Daoy (cell line): ENCODE data around the gene LRRK1. TPM values are rescaled to one million over a fixed set of nuclear protein-coding genes. Genes with fewer than 3 reads are reported as not detected.

Source experiments
- DNase-seq: peaks from one replicate; pipeline ENCODE4 v3.0.0-alpha.2; 2015; ENCODE audit warnings: low read depth
- total RNA-seq: library from RNA; depleted of rRNA; stranded (reverse); fragments of >200 nt; shearing (Covaris generic); gene quantifications from 2 replicates; pipeline ENCODE4 v1.2.3, GENCODE V29; 2014

The LRRK1 gene
- total RNA-seq, 1 experiment from 2014 or later, result 7.1 TPM

DNA sequence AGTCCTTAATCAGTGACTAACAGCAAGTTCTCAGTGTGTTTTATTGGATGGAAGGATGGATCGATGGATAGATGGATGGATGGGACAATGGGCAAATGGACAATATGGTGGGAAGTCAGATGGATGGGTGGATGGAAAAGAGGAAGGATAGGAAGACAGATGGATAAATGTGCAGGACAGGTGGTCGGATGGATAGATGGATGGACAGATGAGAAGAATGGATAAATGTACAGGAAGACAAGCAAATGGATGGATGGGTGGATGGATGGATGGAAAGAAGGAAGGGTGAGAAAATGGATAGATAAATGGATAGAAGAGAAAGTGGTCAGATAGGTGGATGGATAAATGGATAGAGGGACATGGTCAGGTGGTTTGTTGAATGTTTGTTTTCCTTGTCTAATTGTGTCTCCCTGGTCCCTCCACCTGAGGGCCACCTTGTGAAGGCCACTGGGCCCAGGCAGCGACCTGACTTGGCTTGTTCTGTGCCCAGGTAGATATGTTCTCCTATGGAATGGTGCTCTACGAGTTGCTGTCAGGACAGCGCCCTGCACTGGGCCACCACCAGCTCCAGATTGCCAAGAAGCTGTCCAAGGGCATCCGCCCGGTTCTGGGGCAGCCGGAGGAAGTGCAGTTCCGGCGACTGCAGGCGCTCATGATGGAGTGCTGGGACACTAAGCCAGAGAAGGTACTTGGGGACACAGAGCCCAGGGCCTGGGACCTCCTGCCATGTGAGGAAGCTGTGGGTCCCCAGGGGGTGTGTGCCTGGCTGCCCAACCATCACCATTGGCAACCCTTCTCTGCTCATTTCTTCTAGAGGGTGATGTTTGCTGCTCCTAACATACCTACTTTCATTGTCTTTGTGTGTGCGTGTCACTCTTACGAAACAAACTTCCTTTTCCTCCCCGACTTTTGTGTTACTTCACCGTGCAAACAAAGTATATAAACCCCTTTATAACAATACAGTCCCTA, 137.5 kb downstream of the LRRK1 start:
- no peak for DNase-seq

DNA sequence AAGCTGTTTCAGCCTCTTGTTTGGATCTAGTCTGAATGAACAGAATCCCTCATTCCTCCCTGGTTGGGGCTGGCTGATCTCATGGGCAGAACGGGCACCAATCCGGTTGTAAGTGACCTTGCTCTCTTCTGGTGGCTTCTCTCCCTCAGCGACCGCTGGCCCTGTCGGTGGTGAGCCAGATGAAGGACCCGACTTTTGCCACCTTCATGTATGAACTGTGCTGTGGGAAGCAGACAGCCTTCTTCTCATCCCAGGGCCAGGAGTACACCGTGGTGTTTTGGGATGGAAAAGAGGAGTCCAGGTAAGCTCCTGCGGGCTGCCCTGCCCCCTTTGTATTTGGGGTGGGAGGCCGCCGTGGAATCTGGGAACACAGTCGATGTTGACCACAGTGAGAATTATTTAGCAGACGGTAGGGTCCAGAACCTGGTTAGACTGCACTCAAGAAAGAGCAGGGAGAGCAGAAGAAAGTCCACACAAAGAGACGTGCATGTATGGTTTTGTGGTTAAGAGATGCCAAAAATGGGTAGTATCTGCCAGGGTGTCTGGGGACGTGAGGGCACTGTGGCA, 138.8 kb downstream of the LRRK1 start:
- no peak for DNase-seq

DNA sequence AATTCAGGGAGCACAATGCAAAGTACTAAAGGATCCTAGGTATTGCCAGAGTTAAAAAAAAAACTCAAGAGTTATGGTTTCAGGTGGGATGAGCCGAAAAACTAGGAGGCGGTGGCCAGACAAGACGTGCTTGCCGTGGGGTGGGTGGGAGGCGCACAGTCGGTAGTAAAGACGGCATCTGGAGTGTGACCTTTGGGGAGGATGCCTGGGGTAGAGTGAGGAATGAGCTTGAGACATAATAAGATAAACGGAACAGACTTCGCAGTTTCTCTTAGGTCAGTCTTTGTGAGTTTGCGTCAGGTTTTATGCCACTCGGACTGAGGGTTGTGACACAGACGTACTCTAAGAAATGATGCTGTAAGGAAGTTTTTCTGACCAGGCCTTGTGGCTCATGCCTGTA, 139.6 kb downstream of the LRRK1 start:
- DNase-seq, result no peak

DNA sequence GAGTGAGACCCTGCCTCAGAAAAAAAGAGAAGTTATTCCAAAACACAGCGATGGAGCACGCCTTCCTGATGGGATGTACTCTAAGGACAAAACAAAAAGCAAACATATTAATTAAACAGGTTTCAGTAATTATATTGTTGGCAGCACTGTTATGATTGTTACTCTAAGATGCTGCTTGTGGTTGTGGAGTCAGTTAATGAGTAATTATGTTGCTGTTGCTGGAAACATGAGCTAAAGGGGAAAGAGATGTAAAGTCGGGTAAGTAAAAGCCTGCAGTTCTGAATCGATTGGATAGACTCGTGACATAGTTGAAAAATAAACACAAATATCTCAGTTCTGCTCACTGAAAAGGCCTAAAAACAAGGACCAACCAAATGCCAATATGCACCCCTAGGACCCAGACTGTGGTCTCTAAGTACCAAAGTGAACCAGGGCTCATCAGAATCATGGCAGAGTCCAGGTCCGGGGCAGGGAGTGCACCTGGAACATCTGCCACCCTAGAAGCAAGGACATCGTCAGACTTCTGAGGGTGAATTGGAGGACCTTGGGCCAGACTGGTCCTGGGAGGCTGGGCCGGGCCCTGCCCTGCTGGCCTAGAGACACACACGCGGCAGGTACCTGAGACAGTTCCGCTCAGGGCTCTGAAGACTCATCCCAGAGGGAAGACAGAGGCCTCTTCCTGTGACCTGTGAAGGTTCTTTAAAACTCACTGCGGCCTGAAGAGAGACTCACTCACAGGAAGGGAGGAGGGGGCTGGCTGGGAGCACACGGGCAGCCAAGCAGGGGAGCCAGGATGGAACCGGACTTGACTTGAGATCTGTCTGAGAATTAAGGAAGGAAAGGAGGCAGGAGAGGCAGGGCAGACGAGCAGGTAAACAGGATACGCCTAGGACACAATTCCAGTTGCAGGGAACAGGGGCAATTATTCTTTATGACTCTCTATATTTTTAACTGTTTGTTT, 140.5 kb downstream of the LRRK1 start:
- no peak for DNase-seq

DNA sequence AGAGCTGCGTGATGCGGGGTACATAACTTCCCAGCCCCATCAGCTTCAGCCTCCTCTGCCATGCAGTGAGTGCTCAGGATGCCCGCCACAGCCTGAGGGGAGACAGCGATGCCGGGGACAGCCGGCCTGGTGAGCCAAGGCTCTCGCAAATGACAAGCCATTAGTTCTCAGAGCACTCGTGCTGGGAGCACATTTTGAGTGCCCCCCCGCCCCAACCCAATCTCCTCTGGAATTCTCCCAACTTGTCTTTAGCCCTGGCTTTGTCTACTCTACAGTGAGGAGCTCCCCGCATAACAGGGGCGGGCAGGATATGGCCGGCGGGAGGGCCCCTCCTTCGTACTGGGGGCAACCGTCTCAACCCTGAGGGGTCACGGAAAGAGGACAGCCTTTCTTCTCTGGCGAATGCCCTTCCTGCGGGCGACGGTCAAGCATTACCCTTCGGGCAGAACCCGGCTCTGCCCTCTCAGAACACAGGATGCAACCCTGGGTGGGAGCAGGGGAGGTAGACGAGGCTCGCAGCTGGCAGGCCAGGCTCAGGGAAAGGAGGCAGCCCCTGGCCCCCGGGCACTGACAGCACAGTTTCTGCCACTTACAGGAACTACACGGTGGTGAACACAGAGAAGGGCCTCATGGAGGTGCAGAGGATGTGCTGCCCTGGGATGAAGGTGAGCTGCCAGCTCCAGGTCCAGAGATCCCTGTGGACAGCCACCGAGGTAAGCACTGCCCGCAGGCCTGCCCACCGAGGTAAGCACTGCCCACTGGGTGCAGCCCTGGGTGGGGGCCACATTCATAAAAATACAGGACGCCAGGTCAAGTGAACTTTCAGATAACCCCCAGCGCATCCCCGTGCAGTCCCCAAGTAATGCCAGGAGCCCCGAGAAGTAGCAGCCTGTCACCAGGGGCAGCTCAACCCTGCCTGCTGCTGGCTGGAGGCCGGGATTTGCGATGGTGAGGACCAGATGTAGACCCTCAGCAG, 141.7 kb downstream of the LRRK1 start:
- DNase-seq, result no peak

DNA sequence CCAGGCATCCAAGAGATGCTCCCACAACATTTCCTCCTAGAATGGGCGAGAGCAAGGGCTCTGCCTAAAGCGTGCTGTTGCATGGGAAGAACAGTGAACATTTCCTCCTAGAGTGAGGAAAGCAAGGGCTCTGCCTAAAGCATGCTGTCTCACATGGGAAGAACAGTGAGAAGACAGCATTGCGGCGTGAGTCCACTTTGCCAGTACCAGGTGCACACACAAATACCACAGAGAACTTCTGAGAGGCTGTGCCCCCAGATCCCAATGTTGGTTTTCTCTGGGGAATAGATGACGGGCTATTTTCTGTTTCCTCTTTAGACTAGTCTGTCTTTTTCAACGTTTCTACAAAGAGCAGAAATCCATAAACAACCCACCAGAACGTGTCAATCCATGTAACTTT, 142.9 kb downstream of the LRRK1 start:
- no peak for DNase-seq

DNA sequence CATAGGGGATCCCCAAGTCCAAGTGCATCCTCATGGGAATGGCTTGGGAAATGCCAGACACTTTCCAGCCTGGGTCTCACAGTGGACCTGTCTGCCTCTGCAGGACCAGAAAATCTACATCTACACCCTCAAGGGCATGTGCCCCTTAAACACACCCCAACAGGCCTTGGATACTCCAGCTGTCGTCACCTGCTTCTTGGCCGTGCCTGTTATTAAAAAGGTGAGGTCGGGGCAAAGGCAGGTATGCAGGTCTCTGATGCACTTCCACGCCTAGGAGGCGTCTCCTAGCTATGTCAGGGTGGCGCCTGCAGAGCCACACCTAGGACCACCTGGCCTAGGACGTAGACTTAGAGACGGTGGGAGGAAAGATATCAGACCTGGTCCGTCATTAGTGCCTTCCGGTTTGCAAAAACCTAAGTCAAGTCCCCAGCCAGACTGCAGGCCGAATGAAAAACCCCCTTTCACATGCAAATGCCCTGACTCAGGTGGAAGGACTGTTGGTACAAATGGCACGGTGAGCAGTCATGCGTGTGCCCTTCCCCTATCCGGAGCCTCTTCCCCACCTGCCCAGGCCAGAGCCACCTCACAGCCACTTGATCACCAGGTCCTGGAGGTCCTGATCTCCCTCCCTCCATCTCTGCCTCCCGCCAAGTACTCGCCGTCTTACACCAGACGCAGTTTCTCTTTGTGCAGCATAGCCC, 143.5 kb downstream of the LRRK1 start:
- no peak for DNase-seq

DNA sequence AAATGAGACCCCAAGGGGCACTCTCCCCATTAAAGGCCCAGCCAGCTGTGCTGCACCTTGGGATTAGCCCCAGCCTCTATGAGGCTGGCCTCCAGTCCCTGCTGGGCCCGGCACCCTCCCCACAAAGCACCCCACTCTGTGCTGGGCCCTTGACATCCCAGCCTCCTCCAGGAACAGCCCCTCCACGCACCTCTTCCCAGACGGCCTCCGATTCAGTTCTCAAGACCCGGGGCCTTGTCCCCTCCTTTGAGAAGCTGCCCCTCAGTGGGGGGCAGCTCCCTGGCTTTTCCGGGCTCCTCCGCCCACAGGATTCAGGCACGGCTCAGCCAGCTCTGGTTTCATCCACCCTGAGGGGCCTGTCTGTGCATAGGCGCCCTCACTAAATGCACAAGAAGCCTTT, 144.1 kb downstream of the LRRK1 start:
- DNase-seq, result no peak

DNA sequence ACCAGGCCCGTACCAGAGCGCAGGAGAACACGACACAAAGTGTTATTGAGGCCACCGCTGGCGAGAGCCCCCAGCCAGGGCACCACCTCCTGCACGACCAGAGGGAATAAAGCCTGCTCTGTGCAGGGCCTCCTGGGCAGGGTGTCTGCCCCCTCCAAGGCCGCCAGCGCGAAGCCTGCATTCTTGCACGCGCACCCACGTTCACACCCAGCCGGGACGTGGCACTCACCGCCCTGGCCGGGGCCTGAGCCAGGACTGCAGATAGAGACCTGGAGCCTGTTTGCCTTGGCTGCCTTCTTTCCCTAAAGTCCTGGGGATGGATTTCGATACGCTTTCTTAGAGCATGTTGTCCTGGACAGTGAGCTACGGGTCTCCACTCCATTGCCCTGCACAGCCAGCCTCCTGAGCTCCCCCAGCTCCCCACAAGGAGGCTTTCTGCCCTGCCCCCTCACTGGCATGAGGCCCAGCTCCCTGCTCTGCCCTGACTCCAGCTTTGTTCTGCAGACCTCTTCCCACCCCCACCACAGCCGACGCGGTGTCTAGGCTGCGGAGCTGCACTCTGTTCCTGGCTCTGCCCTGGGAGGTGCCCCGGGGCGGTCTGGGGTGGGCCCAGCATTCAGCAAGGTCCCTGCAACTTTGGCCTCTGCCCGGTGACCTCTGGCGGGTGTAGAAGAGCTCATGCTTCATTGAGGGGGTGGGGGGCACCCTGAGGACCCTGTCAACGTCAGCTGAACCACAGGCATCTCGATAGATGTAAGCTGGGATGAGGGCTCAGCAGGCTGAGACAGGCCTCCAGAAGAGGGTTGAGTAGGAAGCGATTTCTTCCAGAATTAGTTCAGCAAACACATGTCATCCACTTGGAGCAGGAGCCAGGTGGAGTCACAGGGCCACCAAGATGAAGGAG, 145.0 kb downstream of the LRRK1 start:
- no peak for DNase-seq

DNA sequence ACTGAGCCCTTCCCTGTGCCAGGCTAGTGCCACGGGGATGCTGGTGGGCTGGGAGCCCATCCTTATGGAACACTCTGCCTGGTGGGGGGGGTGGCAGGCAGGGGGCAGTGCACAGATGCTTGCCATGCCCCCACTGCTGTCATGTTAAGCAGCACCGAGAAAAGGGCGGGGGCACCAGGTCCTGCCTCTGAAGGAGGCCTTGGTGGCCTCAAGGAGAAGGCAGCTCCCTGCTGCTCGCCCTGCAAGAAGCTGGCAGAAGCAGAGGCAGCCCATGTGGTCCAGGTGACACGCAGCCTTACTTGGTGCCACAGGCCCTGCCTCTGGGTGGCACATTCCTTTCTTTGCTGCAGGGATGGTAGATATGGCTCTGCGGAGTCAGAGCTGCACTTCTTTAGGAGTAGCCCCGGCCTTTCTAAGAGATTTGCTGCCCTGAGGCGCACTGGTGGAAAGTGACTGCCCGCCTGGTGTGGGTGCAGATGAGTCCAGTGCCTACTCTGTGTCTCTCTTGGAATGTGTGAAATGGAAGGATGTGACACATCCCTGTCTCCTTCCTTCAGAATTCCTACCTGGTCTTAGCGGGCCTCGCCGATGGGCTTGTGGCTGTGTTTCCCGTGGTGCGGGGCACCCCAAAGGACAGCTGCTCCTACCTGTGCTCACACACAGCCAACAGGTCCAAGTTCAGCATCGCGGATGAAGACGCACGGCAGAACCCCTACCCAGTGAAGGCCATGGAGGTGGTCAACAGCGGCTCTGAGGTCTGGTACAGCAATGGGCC, 145.8 kb downstream of the LRRK1 start:
- DNase-seq, result no peak

DNA sequence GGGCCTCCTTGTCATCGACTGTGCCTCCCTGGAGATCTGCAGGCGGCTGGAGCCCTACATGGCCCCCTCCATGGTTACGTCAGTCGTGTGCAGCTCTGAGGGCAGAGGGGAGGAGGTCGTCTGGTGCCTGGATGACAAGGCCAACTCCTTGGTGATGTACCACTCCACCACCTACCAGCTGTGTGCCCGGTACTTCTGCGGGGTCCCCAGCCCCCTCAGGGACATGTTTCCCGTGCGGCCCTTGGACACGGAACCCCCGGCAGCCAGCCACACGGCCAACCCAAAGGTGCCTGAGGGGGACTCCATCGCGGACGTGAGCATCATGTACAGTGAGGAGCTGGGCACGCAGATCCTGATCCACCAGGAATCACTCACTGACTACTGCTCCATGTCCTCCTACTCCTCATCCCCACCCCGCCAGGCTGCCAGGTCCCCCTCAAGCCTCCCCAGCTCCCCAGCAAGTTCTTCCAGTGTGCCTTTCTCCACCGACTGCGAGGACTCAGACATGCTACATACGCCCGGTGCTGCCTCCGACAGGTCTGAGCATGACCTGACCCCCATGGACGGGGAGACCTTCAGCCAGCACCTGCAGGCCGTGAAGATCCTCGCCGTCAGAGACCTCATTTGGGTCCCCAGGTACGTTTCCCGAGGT, 146.5 kb downstream of the LRRK1 start:
- no peak for DNase-seq

DNA sequence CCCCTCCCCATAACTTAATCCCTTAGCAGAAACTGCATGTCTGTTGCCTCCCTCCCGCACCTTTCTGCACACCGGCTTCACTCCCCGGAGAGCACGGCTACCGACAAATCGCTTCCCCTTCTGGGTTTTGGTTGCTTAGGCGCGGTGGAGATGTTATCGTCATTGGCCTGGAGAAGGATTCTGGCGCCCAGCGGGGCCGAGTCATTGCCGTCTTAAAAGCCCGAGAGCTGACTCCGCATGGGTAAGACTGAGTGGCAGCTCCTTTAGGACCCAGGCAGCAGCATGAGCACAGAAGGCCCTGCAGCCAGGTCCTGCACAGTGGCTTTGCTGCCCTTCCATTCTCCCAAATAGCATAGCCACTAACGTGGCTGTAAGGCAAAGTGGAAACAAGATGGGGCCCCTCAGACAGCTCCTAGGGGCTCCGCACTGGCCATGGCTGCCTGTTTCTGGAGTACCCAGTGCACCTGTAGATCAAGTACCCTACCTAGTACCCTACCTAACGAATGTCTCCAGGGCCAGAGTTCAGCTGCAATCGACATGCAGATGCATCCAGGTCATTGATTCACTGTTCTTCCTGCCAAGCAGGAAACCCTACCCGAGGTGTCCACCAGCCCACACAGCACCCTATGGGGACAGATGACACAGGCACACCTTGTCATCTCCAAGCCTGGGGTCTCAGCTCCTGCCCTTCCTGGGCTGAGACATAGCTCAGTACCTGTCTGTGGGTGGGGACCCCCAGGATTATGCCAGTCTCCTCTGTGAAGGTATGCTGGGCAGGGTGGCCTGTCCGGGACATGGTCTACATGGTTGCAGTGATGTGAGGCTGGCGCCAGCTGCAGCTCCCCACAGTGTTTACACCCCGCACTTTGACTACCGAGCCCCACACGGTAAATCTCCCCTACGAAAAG, 147.6 kb downstream of the LRRK1 start:
- DNase-seq, result no peak

DNA sequence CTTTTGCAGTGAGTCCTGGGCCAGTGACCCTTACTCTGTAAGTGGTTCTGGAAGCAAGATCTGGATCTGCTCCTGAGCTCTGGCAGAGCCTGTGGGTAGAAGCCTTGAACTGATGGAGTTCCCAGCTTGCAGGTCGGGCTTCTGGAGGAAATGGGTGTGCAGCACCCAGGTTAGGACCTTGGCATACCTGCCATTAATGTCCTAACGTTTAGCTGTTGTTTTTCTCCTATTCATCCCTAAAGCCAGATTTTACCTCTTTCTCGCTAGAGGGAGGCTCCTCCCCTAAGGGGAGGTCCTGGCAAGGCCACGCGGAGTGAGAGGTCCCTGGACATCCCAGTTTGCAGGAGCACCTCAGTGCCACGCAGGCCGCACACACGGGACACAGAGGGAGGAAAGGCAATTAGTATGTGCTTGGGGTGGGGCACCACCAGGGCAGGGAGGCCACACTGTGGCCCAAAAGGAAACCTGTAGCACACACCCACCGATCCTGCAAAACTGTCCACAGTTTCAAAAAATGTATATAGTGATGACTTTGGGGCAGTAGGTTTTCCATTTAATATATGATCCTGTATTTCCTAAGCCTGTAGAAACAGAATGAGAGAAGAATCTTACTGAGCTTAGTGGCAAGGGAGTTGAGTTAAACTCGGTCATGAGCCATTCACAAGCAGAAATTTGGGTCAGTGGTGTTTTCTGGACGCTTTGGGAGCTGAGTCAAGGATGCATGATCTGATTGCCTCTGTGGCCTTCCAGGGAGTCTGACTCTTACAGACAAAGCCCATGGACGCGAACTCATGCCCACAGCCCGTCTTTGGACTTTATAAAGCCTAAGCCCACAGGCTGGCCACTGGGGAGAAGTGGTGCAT, 148.7 kb downstream of the LRRK1 start:
- no peak for DNase-seq

DNA sequence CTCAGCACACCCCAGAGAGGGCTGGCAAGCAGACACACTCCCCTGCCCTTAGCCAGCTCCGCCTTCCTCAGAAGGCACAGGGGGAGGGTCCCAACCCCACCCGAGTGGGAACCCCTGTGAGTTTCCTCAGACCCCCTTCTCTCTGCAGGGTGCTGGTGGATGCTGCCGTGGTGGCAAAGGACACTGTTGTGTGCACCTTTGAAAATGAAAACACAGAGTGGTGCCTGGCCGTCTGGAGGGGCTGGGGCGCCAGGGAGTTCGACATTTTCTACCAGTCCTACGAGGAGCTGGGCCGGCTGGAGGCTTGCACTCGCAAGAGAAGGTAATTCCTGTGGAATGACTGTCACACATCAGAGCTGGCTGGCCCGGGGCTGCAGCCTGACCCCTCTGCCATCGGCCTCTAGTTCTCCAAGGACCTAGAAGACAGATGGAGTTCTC, 149.4 kb downstream of the LRRK1 start:
- no peak for DNase-seq

DNA sequence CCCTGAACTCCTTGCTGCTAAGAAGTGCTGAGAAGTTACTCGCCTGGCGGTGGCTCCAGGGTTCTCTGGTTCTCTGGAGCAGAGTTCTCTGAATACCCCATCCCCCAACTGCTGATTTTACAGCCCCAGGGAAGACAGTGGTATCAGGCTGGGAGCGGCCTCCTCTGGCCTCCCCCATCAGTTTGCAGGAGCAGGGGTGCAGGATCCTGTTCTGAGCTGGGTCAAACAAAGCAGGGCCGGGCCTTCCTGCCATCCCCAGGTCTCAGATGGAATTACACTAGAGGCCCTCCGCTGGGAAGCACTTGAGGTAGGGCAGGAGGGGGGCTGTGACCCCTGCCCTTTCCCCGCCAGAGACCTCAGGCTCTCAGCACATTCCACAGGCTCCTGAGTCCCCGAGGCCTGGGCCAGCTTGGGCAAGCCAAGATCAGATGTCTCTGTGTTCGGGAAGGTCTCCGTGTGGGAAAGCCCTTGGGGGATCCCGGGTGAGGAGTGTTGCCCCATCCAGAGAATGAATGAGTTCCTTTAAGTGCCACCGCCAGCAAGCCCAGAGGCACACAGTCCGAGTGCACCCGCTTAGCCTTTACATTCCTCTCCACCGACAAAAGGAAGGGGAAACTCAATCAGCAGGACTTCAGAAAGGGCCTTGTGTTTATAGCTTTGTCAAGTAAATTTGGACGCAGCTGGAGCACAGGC, 149.9 kb downstream of the LRRK1 start:
- DNase-seq, result no peak
